ENCODE results near the gene PPP1R36.

DNA sequence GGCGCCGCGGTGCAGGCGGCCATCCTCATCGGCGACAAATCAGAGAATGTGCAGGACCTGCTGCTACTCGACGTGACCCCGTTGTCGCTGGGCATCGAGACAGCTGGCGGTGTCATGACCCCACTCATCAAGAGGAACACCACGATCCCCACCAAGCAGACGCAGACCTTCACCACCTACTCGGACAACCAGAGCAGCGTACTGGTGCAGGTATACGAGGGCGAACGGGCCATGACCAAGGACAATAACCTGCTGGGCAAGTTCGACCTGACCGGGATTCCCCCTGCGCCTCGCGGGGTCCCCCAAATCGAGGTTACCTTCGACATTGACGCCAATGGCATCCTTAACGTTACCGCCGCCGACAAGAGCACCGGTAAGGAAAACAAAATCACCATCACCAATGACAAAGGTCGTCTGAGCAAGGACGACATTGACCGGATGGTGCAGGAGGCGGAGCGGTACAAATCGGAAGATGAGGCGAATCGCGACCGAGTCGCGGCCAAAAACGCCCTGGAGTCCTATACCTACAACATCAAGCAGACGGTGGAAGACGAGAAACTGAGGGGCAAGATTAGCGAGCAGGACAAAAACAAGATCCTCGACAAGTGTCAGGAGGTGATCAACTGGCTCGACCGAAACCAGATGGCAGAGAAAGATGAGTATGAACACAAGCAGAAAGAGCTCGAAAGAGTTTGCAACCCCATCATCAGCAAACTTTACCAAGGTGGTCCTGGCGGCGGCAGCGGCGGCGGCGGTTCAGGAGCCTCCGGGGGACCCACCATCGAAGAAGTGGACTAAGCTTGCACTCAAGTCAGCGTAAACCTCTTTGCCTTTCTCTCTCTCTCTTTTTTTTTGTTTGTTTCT lies 7.6 kb upstream of the PPP1R36 start:
- TF ChIP-seq, protein P1, sequence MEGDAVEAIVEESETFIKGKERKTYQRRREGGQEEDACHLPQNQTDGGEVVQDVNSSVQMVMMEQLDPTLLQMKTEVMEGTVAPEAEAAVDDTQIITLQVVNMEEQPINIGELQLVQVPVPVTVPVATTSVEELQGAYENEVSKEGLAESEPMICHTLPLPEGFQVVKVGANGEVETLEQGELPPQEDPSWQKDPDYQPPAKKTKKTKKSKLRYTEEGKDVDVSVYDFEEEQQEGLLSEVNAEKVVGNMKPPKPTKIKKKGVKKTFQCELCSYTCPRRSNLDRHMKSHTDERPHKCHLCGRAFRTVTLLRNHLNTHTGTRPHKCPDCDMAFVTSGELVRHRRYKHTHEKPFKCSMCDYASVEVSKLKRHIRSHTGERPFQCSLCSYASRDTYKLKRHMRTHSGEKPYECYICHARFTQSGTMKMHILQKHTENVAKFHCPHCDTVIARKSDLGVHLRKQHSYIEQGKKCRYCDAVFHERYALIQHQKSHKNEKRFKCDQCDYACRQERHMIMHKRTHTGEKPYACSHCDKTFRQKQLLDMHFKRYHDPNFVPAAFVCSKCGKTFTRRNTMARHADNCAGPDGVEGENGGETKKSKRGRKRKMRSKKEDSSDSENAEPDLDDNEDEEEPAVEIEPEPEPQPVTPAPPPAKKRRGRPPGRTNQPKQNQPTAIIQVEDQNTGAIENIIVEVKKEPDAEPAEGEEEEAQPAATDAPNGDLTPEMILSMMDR (IDR thresholded peaks at IDR 0.05 in 8 of 11, conservative IDR thresholded peaks at IDR 0.05 in 3 of 11), result no peak
- TF ChIP-seq POLR2AphosphoS5 (IDR thresholded peaks at IDR 0.05), result peak in 2 of 3 donors; percentile 20 to 21
